ENCODE measurements around the gene DNM1L. TPM values are rescaled to one million over a fixed set of nuclear protein-coding genes. Genes with fewer than 3 reads are reported as not detected.

The DNM1L gene
- total and polyA plus RNA-seq, 9 of the 15 experiments (the other 6 are each of a cell fraction or from before 2014, with no cell fraction given), result 24.1 to 82.8 (median 61.5) TPM

DNA sequence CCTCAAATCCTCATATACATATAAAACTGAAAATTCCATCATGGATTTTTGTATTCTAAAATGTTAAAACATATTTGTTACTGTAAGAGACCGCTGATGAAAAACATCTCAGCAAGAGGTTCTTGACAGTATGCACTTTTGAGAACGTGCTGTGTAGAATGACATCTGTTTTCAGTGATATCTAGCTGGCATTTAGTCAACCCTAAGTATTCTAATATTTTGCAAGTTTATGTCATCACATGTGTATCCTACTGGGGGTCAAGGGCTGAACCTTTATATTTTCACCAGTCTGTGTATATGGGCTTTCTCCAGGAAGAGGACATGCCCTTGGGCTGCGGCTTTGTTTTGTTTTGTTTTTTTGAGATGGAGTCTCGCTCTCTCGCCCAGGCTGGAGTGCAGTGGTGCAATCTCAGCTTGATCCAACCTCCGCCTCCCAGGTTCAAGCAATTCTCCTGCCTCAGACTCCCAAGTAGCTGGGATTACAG, 98.6 kb downstream of the DNM1L start:
- H3K9ac ChIP-seq (ENCODE audit: insufficient read depth in 1 of 2, low read depth in 2 of 2, low read length in 2 of 2), result no peak overlapping the region
- no peak for ATAC-seq
- no peak for FAIRE-seq
- H3K9me3 ChIP-seq (replicated peaks; ENCODE audit: control insufficient read depth, insufficient read depth, low read depth, low read length), result no peaks in the 10 kb centered on the region
- ChIA-PET POLR2A (interaction anchor here (0.6 to 0.7 kb wide), 2 partner anchors 58 to 100 kb away, joined by 3 read pairs; no protein-coding TSS in a partner anchor), CTCF (ENCODE audit: low intra/inter-chr PET ratio) (no interaction called here)
- in situ Hi-C loops (cut with MboI), result no loop called here
- H3K79me2 ChIP-seq (ENCODE audit: control insufficient read depth, insufficient read depth, low read length), result no peaks in the 10 kb centered on the region
- no peak overlapping the region for H3K27ac ChIP-seq (ENCODE audit: extremely low read depth, low read depth, low read length)
- no peak for DNase-seq (ENCODE audit: extremely low read depth in 1 of 4, low spot score in 3 of 4)
- H4K20me1 ChIP-seq (replicated peaks; ENCODE audit: control insufficient read depth, insufficient read depth, low read length), result no peaks in the 10 kb centered on the region
- H3K4me2 ChIP-seq (ENCODE audit: insufficient read depth, low read length), result no peak overlapping the region
- H2AFZ ChIP-seq (ENCODE audit: low read depth, low read length), result no peak overlapping the region
- no peaks in the 10 kb centered on the region for H3K9me1 ChIP-seq (ENCODE audit: control insufficient read depth, insufficient read depth, low read length)
- intact Hi-C loops (cut with micrococcal nuclease), result no loop called here
- no peaks in the 10 kb centered on the region for H3K36me3 ChIP-seq (ENCODE audit: control insufficient read depth, insufficient read depth, low read length)
- 3% methylated on average over 6 of the region's 6 CpGs for WGBS (ENCODE audit: insufficient coverage, low coverage, missing lambda C conversion rate)
- H3K4me1 ChIP-seq (replicated peaks in 1 of 2; ENCODE audit: control insufficient read depth in 2 of 2, insufficient read depth in 2 of 2, low read length in 2 of 2), result no peaks in the 10 kb centered on the region
- H3K4me3 ChIP-seq, result no peak overlapping the region
- no TSS peak for BruUV-seq (replicated peaks)
- H3K27me3 ChIP-seq (ENCODE audit: control insufficient read depth in 2 of 2, insufficient read depth in 2 of 2, low read length in 2 of 2), result peaks cover 4 to 5% of the 10 kb centered on the region in 2 experiments; a peak in 2 of 5 replicates
- TF ChIP-seq KLF6 (CRISPR knock-in tag; IDR thresholded peaks at IDR 0.05; ENCODE audit: borderline replicate concordance) (no peak), ZNF77 (CRISPR knock-in tag; IDR thresholded peaks at IDR 0.05) (no peak), NEUROD1 (IDR thresholded peaks at IDR 0.05; ENCODE audit: borderline replicate concordance, low read depth, low read length, partially characterized antibody) (no peak), RBM34 (IDR thresholded peaks at IDR 0.05; ENCODE audit: borderline replicate concordance, insufficient read depth, low read length) (no peak), CHD4 (IDR thresholded peaks at IDR 0.05; ENCODE audit: insufficient read depth, insufficient replicate concordance, low read depth, low read length, poor library complexity, severe bottlenecking) (no peak), ZNF551 (CRISPR knock-in tag; IDR thresholded peaks at IDR 0.05) (no peak), TOE1 (IDR thresholded peaks at IDR 0.05; ENCODE audit: borderline replicate concordance) (no peak), TOE1 (CRISPR knock-in tag; IDR thresholded peaks at IDR 0.05; ENCODE audit: borderline replicate concordance, low read depth) (no peak), ZNF324 (CRISPR knock-in tag; IDR thresholded peaks at IDR 0.05) (no peak), CXXC5 (CRISPR knock-in tag; IDR thresholded peaks at IDR 0.05) (no peak), NFXL1 (CRISPR knock-in tag; IDR thresholded peaks at IDR 0.05) (no peak), ZEB2 (IDR thresholded peaks at IDR 0.05) (no peak), SAP30 (IDR thresholded peaks at IDR 0.05; ENCODE audit: borderline replicate concordance, insufficient read depth, low read depth, low read length, poor library complexity, severe bottlenecking) (no peak), CCAR2 (IDR thresholded peaks at IDR 0.05; ENCODE audit: low read depth, low read length) (no peak), SMAD3 (CRISPR knock-in tag; conservative IDR thresholded peaks at IDR 0.05) (no peak)
- TF ChIP-seq, protein P1, sequence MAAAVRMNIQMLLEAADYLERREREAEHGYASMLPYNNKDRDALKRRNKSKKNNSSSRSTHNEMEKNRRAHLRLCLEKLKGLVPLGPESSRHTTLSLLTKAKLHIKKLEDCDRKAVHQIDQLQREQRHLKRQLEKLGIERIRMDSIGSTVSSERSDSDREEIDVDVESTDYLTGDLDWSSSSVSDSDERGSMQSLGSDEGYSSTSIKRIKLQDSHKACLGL (CRISPR knock-in tag; IDR thresholded peaks at IDR 0.05; ENCODE audit: borderline replicate concordance, poor library complexity, severe bottlenecking), result no peak
- TF ChIP-seq, protein P2, sequence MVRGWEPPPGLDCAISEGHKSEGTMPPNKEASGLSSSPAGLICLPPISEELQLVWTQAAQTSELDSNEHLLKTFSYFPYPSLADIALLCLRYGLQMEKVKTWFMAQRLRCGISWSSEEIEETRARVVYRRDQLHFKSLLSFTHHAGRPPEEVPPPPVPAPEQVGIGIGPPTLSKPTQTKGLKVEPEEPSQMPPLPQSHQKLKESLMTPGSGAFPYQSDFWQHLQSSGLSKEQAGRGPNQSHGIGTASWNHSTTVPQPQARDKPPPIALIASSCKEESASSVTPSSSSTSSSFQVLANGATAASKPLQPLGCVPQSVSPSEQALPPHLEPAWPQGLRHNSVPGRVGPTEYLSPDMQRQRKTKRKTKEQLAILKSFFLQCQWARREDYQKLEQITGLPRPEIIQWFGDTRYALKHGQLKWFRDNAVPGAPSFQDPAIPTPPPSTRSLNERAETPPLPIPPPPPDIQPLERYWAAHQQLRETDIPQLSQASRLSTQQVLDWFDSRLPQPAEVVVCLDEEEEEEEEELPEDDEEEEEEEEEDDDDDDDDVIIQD (CRISPR knock-in tag; IDR thresholded peaks at IDR 0.05), result no peak
- TF ChIP-seq, protein P3, sequence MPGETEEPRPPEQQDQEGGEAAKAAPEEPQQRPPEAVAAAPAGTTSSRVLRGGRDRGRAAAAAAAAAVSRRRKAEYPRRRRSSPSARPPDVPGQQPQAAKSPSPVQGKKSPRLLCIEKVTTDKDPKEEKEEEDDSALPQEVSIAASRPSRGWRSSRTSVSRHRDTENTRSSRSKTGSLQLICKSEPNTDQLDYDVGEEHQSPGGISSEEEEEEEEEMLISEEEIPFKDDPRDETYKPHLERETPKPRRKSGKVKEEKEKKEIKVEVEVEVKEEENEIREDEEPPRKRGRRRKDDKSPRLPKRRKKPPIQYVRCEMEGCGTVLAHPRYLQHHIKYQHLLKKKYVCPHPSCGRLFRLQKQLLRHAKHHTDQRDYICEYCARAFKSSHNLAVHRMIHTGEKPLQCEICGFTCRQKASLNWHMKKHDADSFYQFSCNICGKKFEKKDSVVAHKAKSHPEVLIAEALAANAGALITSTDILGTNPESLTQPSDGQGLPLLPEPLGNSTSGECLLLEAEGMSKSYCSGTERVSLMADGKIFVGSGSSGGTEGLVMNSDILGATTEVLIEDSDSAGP (CRISPR knock-in tag; IDR thresholded peaks at IDR 0.05), result no peak
- TF ChIP-seq, protein P4, sequence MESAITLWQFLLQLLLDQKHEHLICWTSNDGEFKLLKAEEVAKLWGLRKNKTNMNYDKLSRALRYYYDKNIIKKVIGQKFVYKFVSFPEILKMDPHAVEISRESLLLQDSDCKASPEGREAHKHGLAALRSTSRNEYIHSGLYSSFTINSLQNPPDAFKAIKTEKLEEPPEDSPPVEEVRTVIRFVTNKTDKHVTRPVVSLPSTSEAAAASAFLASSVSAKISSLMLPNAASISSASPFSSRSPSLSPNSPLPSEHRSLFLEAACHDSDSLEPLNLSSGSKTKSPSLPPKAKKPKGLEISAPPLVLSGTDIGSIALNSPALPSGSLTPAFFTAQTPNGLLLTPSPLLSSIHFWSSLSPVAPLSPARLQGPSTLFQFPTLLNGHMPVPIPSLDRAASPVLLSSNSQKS (CRISPR knock-in tag; IDR thresholded peaks at IDR 0.05), result no peak
